HG02981 (cell line): ENCODE results near the gene LAMC1.
"Not testable (repeated sequence)": the region's sequence is repeated elsewhere in the genome, so short reads cannot be mapped to it uniquely, and the experiment has no call there.

ENCODE experiments used
- ATAC-seq: cut with Tn5 transposase; IDR thresholded peaks from one replicate; pipeline ENCODE4 v1.9.1; 2021; ENCODE audit warnings: mild to moderate bottlenecking, moderate library complexity; ENCODE audit not compliant: unreplicated experiment

Gene LAMC1

DNA sequence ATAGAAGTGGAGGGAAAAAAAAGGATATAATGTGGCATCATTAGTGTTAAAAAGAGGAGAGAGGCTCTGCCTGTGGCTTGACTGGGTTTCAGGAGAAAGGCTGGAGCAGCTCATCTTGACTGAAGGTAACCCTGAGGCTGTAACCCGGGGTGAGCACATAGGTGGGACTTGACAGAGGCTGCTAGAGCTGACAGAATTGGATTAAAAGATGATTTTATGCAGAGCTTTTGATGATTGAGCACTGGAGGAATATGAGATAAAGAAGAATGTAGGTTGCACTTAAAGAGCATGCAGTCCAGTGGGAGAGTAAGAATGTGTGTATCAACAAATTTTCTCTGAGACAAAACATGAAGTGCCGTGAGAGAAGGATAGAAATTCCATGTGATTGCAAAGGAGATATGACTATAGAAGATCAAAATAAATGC lies 17.3 kb downstream of the LAMC1 start:
- no peak for ATAC-seq

DNA sequence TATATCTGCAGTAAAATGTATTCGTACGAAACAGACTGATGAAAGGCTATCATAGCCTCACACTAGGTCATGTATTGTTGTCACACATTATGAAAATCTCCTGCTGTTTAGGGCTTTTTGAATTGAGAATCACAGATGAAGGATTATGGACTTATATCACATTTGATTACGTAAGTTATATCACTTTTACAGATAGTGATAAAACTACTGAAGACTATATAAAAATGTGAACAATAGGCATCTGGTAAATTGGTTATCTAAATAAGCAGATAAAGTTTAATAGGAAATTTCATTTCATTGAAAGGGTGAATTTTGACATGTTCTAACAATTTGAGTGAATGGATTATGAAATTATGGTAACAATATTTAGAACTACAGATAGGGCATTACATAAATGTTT lies 20.0 kb downstream of the LAMC1 start:
- no peak for ATAC-seq

DNA sequence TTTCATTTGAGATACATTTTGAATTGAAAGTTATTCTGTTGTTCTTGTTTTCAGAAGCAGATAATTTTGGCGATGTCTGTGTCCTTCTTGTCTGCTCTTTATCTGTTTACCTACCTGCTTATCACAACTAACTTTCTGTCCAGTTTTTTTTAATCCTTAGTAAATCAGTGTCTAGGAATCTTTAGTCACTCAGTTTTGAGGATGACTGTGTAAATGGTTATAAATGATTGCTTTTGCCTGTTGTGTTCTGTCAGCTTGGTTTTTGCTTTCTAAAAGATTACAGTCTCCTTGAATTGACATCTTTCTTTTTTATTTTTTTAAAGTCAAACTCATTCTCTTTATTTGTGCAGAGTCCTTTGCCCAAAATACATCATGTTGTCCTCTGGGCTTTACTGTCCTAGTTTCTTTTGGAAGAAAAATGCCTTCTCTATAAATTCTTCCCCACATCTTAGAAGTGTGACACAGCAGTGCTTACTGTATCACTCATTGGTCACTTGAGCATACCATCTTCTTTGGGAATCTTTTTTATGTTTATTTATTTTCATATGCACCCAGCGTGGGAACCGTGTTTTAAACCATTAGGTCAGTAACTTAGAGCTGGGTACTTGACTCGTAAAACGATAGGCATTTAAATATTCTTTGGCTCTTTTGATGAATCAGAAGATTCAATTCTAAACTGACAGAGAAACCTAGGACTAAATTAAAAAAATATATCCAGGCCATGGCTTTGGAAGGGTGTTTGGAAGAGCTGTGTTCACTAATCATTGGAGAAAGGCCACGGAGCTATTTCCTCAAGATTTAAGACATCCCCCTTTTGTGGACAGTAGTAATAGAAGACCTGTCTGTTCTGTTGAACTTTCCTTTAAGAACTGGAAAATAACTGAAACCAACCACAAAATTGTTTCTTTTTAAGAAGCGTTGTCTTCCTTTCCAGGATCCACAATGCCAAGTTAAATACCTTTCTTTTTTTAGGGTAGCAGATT lies 20.9 kb downstream of the LAMC1 start:
- ATAC-seq, result no peak

DNA sequence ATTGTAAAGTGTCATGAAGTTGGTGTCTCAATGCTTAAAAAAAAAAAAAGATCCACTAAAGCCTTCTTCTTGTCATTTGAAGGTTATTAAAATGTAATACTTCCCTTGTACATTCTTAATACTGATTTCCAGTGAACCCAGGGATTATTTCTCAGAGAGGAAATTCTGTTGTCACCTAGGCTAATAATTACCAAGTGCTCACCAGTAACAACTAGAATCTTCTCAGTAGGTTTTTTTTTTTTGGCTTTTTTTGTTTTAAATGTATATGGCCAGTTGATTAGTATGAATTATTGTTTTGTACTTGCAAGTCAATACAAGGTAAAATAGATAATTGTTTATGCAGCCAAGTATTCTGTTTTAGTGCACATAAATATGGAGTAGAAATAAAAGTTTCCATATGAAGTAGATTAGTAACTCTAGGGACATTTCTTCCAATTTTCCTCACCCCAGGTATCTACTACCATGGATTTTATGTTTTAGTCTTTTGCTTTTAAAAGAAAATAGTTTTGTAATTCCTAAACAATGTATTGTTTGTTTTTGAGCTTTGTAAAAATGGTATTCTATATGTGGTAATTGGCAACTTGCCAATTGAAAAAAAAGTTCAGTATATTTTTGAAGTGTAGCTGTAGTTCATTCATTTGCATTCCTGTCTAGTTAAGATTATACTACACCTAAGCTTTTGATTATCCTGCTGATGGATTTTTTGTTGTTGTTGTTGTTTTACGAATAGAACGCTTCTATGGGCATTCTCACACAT lies 21.9 kb downstream of the LAMC1 start:
- no peak for ATAC-seq

DNA sequence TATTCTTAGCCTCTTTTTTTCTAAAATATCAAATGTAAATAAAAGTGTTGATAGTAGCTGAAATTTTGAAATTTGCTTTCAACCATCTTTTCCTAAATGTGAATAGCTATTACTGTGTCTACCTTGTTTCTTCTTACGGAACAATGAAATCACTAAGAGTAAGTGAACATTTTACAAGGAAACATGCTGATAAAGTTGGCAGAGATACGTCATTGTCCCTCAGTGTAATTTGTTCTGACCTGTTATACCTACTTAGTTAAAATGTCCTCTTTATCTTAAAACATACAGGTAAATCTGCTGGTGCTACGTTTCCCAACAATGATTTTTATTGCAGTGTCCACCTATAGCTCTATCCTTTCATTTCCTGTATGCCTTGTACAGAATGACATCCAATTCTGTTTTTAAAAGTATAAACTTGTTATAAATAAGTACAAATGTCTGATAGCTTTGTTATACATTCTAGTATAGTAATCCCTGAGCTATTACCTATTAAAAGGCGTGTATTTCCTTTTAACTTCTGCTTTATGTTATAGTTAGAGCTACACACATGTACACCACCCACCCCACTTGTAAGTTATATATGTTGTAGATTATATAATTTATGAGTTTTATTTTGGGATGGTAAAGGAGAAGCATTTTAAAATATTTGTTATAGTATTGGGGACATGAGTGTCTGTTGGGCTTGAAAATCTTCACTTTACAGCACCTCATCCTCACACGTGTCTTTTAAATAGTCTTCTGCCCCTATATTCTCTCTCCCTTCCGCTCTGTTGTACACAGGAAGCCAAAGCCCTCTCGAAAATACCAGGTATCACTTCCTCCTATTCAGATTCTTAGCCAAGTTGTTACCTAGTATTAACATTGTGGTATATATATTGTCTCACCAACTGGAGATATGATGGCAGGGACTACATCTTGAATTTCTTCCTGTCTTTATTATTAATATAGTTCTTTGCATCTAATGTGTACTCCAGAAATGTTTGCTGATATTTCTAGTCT lies 25.2 kb downstream of the LAMC1 start:
- ATAC-seq, result peak; percentile 99

DNA sequence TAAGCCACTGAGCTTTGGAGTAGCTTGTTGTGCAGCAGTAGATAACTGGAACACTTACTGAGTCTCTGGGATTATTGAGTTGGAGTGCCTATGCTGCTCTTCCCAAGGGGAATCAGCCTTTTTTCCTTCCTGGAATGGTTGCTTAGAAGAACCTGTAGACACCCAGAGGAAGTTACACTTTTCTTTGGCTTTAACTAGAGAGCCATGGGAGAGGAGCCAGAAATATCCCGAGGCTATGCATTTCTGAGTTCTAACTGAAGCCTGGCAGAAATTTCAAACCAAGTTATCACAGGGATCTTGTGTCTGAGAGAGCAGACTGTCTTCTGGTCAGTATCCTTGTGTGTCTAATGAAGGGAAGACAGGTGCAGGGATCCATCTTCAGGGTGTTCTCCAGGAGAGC lies 28.3 kb downstream of the LAMC1 start:
- ATAC-seq, result no peak

DNA sequence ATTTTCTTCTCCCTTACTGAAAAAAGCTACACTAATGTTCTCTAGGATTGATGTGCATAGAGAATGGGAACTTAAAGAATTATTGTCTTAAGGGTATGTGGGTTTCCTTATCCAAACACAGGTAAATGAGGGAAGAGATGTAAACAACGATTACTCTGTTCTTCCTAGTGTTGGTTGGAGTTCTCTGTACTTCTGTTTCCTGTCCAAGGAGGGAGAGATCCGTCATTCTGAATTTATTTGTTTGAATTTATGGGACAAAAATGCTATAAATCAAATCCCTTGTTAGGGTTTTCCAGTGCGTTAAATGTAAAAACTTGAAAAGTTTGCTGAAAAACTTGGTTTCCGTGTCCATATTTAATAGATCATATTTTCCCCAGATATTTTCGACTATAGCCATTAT lies 29.6 kb downstream of the LAMC1 start:
- ATAC-seq, result no peak

DNA sequence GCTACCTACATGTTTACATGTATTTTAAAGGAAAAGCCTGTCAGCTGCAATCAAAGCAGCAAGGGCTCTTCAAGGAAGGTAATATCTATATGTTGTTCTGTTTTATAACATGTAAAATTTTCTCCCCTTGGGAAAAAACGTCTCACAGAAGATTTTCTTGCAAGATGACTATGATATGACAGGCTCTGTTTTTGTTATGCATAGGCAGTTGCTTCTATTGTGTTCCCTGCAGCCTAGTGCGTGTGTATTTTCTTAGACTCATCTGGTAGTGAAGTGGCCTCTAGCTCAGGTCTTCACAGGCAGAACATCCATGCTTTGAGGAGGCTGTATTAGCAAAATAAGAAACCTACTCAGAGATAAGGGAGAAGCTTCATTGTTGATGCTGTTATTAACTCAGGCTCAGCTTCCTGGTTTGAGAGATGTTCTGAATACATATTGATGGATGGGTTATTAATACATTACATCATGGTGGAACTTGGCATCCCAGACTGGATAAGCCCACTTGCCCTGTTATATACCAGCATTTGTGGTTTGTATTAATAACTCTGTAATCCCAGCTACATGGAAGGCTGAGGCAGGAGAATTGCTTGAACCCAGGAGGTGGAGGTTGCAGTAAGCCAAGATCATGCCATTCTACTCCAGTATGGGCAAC lies 35.8 kb downstream of the LAMC1 start:
- no peak for ATAC-seq

DNA sequence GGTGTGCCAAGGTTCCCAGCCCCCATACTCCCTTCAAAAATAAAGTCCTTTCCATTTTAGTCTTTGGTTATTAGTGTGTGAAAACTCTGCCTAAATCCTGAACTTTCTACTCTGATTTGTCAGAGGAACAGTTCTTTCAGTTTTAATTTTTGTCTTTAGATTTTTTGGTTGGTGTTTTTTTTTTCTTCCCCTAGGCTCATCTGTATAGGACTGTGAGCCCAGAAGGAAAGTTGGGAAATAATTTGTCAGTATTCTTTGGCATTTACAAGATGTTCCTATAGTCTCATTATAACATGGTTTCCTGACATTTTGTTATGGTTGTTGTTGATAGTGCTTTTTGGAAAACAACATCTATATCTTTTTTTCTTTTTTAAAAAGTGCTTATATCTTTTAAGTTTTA lies 38.0 kb downstream of the LAMC1 start:
- no peak for ATAC-seq

DNA sequence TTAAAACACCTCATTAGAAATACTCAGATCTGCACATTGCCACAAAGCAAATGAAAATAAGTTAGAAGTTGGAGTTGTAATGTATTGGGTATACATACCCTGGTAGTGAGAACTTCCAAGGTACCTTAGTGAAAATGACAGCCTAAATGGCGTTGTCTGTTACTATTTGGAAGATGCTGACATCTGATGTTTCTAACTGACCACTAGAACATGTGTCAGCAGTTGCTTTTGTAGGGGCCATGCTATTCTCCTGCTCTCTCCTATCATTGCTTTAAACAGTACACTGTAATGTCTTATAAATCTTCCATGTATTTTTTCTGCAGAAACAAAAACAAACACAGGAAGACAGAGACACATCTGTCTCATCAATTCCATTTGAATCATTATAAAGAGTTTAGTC lies 40.1 kb downstream of the LAMC1 start:
- ATAC-seq, result no peak

DNA sequence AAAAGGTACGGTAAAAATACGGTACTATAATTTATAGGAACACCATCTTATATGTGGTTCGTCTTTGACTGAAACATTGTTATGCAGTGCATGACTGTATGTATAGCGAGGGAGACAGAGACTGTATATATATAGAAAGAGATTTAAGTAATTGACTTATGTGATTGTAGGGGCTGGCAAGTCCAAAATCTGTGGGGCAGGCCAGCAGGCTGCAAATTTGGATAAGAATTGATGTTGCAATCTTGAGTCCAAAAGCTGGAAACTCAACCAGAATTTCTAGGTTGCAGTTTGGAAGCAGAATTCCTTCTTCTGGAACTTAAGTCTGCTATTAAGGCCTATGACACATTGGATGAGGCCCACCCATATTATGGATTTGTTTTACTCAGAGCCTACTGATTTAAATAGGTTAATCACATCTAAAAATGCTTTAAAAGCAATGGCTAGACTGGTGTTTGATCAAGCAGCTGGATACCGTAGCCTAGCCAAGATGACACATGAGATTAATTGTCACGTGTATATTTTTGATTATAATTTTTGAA lies 42.0 kb downstream of the LAMC1 start:
- ATAC-seq, result no peak

DNA sequence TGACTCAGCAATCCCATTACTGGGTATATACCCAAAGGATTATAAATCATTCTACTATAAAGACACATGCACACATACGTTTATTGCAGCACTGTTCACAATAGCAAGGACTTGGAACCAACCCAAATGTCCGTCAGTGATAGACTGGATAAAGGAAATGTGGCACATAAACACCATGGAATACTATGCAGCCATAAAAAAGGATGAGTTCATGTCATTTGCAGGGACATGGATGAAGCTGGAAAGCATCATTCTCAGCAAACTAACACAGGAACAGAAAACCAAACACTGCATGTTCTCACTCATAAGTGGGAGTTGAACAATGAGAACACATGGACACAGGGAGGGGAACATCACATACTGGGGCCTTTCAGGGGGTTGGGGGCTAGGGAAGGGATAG lies 43.2 kb downstream of the LAMC1 start:
- ATAC-seq, result not testable (repeated sequence)

DNA sequence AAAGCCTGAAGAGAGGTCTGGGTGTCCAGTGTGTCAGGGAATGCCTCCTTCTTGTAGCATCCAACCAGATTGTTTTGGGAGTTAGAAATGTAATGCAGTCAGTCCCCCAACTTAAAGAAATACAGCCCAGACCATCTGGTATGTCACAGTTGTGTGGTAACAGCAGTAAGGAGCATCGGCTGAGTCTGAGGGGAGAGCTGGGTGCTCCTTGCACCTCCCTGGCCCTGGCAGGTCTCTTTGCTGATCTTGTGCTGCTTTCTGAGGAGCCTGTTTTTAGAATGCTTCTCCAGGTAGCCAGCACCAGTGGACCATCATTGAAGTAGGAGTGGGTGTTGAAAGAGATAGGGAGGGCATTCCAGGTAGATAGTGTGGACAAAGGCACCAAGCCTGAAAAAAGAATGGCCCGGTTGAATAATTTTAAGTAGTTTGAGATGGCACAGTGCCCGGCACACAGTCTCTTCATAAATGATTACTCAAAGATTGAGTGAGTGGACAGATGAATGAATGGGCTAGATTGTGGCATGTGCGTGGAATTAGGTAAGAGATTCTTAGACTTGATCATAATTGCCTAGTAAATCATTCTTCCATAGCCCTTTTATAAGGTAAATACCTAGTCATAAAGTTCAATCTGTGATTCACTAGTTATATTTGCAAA lies 46.5 kb downstream of the LAMC1 start:
- no peak for ATAC-seq

DNA sequence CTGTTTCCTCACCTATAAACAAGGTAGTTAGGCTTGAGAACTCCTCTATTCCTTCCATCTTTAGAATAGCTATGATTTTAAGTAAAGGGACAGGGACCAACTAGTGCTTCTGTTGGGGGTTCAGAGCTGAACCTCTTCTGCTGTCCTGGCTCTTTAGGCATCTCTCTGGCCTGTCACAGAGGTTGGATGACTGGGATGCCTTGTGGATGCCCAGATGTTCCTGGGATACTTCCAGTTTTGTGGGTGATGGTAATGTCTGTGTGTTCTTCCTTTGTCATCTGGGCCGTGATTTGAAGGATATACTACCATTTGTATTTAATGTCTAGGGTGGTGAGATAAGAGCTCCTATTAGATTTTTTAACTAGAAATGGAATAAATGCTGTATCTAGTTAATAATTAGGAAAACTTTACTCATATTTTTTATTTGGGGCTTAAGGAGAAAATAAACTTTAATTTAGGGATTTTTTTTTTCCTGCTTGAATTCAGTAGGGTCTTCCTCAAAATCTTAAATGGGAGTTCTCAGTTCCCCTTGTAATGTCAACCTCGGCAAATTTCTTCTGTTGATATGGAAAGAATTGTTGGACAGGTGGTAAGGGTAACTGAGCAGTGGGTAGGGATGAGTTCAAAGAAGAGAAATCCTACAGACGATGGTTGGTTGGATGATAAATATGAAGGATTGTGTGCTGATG lies 47.2 kb downstream of the LAMC1 start:
- ATAC-seq, result no peak

DNA sequence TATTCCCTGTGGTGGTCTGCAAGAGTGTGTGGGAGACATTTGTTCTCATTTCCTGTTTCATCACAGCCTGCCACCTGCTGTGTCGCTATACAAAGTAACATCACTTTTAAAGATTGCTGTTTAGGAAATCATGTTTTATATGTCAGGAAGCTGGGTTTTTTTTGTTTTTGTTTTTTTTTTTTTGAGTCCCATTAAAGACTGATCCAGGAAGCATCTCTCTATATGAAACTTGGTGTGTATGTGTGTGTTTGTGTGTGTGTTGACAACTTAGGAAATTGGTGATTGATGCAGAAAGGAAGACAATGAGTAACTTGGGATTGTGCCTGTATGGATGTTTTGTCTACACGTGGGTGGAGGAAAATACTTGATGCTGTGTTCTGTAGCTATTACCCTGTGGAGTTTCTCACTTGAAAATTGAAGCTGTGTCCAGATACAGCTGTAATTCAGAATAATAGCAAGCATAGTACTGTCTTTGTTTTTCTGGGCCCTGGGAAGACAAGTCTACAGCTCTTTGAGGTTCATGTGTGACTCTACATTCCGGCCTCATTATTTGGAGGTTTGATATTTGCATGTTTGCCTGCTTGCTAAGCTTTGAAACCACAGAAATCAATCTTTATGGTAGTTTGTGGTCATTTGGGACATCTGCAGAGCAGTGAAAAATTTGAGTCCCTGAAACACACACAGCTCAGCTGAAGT lies 47.9 kb downstream of the LAMC1 start:
- ATAC-seq, result peak; percentile 83

DNA sequence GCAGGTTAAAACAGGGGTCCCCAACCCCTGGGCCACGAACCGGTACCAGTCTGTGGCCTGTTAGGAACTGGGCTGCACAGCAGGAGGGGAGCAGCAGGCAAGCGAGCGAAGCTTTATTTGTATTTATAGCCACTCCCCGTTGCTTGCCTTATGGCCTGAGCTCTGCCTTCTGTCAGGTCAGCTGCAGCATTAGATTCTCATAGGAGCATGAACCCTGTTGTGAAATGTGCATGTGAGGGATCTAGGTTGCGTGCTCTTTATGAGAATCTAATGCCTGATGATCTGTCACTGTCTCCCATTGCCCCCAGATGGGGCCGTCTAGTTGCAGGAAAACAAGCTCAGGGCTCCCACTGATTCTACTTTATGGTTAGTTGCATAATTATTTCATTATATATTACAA lies 49.4 kb downstream of the LAMC1 start:
- ATAC-seq, result not testable (repeated sequence)

DNA sequence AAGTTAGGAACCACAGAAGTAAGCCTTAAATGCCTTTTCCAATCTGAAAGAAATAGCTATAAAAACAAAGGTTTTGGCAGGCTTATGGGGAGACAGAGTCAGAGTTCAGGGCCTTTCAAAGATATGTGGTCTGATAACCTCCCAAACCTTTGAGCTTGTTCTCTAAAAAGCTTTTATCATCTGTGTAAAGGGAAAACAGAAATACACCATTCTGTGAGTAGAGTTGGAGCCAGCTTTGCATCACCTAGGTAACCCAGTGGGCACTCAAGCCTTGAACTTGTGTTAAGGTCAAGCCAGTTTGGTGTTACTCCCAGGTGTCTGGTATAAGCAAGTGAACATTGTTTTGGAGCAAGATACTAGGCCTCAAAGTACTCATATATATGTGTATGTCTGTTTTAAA lies 50.1 kb downstream of the LAMC1 start:
- no peak for ATAC-seq

DNA sequence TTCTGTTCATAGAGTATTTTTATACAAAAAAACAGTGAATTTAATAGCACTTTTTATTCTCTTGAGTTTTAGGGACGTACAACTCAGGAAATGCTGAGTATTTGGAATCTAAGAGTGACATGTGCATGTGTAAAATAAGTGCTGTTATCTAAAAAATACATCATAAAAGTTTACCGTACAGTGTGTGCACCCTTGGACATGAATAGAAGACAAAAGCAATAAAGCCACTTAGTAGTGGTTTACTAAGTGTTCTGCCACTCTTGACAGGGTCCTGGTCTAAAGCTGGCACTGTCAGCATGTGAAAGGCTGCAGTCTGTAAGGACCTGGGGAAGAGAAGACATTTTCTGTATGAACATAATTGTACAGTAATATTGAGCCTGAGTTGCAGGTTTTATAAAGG lies 51.0 kb downstream of the LAMC1 start:
- no peak for ATAC-seq
